MCF 10A (cell line): ENCODE measurements around the gene KATNAL2. TPM values are rescaled to one million over a fixed set of nuclear protein-coding genes. Genes with fewer than 3 reads are reported as not detected.
"Not testable (repeated sequence)": the region's sequence is repeated elsewhere in the genome, so short reads cannot be mapped to it uniquely, and the experiment has no call there.

Experiments used
- BruUV-seq: library from RNA; stranded (reverse); fragments of 400-500 nt; replicated peaks from 2 replicates; lab custom pipeline; 2021; lab: Mats Ljungman, UMichigan
- CTCF ChIA-PET: fragments of 300-600 bp; sonication (Branson Sonifier 250); formaldehyde crosslinking; extraction: SDS; loops from one replicate; lab custom pipeline; 2021; ENCODE audit warnings: antibody characterized with exemption, inconsistent platforms; lab: Yijun Ruan, JAX
- POLR2A ChIA-PET: fragments of 300-600, 350-650 bp; sonication (Branson Sonifier 250); formaldehyde crosslinking; extraction: SDS; loops from one replicate; lab custom pipeline; 2020; ENCODE audit warnings: antibody characterized with exemption, inconsistent platforms; lab: Yijun Ruan, JAX
- DNase-seq: peaks from one replicate; pipeline ENCODE4 v3.0.0-alpha.2; 2018; ENCODE audit not compliant: unreplicated experiment
- H3K27ac Mint-ChIP-seq: one replicate; pipeline ENCODE4 v1.8.0; 2022; ENCODE audit warnings: mild to moderate bottlenecking, low read depth, mixed read lengths; ENCODE audit not compliant: unreplicated experiment
- H3K27me3 Mint-ChIP-seq: one replicate; pipeline ENCODE4 v1.8.0; 2022; ENCODE audit warnings: mixed read lengths; ENCODE audit not compliant: insufficient read depth, unreplicated experiment
- H3K36me3 Mint-ChIP-seq: one replicate; pipeline ENCODE4 v1.8.0; 2022; ENCODE audit warnings: mild to moderate bottlenecking, moderate library complexity, mixed read lengths; ENCODE audit not compliant: insufficient read depth, unreplicated experiment
- H3K4me1 Mint-ChIP-seq: one replicate; pipeline ENCODE4 v1.8.0; 2022; ENCODE audit warnings: mixed read lengths; ENCODE audit not compliant: insufficient read depth, unreplicated experiment
- H3K4me3 Mint-ChIP-seq: one replicate; pipeline ENCODE4 v1.8.0; 2022; ENCODE audit warnings: mild to moderate bottlenecking, moderate library complexity, mixed read lengths; ENCODE audit not compliant: unreplicated experiment
- H3K9me3 Mint-ChIP-seq: one replicate; pipeline ENCODE4 v1.8.0; 2022; ENCODE audit warnings: mixed read lengths; ENCODE audit not compliant: unreplicated experiment
- CTCF ChIP-seq: fragments of 200-600 bp; IDR thresholded peaks from one replicate; pipeline ENCODE4 v1.8.0; 2022; ENCODE audit warnings: antibody characterized with exemption, mild to moderate bottlenecking; ENCODE audit not compliant: unreplicated experiment
- intact Hi-C: fragments of 100-400 bp; cut with micrococcal nuclease; formaldehyde crosslinking; loops from 2 replicates; pipeline ENCODE4 v1.14.1; 2022
- total RNA-seq: library from RNA; stranded (reverse); gene quantifications from 2 replicates; pipeline ENCODE4 v1.2.3, GENCODE V29; 2022

KATNAL2 gene
- total RNA-seq, 1 experiment from 2014 or later, result 2.1 TPM

GRCh38 chr18:46950064-46950656 is 32.8 kb downstream of the KATNAL2 start:
- ChIA-PET POLR2A (interaction anchor here (0.6 kb wide), 1 partner anchor 31 kb away, joined by 4 read pairs; no protein-coding TSS in a partner anchor), CTCF (interaction anchor here (0.7 to 1.9 kb wide), 4 partner anchors 10 to 13 kb away, joined by 3 to 11 read pairs (median 6); no protein-coding TSS in a partner anchor)
- DNase-seq, result peak; percentile 13
- TF ChIP-seq CTCF, result peak; percentile 44
- Mint-ChIP-seq H3K9me3 (no peaks in the 10 kb centered on the region), H3K27ac (no peak overlapping the region), H3K27me3 (no peaks in the 10 kb centered on the region), H3K4me3 (no peak overlapping the region), H3K36me3 (no peaks in the 10 kb centered on the region), H3K4me1 (peaks cover 6% of the 10 kb centered on the region)
- intact Hi-C loops, result no loop called here
- no TSS peak for BruUV-seq

- intact Hi-C loops, result no loop called here
- Mint-ChIP-seq H3K4me1 (peaks cover 6% of the 10 kb centered on the region), H3K36me3 (no peaks in the 10 kb centered on the region), H3K4me3 (no peak overlapping the region), H3K27me3 (no peaks in the 10 kb centered on the region), H3K27ac (no peak overlapping the region), H3K9me3 (no peaks in the 10 kb centered on the region)
- CTCF ChIA-PET, result no interaction called here
- peak; percentile 9 for DNase-seq
- TF ChIP-seq CTCF, result no peak
- no TSS peak for BruUV-seq
- POLR2A ChIA-PET, result no interaction called here
Measured at GRCh38 chr18:46953195-46953594, 35.8 kb downstream of the KATNAL2 start.

GRCh38 chr18:46958209-46958608 is 40.8 kb downstream of the KATNAL2 start:
- ChIA-PET CTCF (no interaction called here), POLR2A (no interaction called here)
- H3K9me3 Mint-ChIP-seq, result peaks cover 11% of the 10 kb centered on the region
- H3K27ac Mint-ChIP-seq, result no peak overlapping the region
- no peak overlapping the region for H3K4me3 Mint-ChIP-seq
- DNase-seq, result no peak
- H3K36me3 Mint-ChIP-seq, result peaks cover 6% of the 10 kb centered on the region
- TF ChIP-seq CTCF, result no peak
- intact Hi-C loops, result no loop called here
- BruUV-seq, result no TSS peak
- H3K4me1 Mint-ChIP-seq, result peaks cover 1% of the 10 kb centered on the region
- no peaks in the 10 kb centered on the region for H3K27me3 Mint-ChIP-seq

- H3K27me3 Mint-ChIP-seq, H3K36me3 Mint-ChIP-seq, DNase-seq, POLR2A ChIA-PET, CTCF ChIA-PET, H3K27ac Mint-ChIP-seq, intact Hi-C loops, BruUV-seq, H3K4me1 Mint-ChIP-seq, H3K4me3 Mint-ChIP-seq: not testable (repeated sequence)
- H3K9me3 Mint-ChIP-seq, result peaks cover 19% of the 10 kb centered on the region
Measured at GRCh38 chr18:46963656-46964578, 46.5 kb downstream of the KATNAL2 start.

- BruUV-seq, CTCF ChIA-PET, H3K36me3 Mint-ChIP-seq, H3K27ac Mint-ChIP-seq, intact Hi-C loops, H3K4me3 Mint-ChIP-seq, H3K4me1 Mint-ChIP-seq, H3K27me3 Mint-ChIP-seq, POLR2A ChIA-PET, DNase-seq: not testable (repeated sequence)
- peaks cover 19% of the 10 kb centered on the region for H3K9me3 Mint-ChIP-seq
Measured at GRCh38 chr18:46964579-46965293, 47.3 kb downstream of the KATNAL2 start.

GRCh38 chr18:46966266-46966665 is 48.9 kb downstream of the KATNAL2 start:
- H3K27ac Mint-ChIP-seq, DNase-seq, intact Hi-C loops, H3K27me3 Mint-ChIP-seq, H3K36me3 Mint-ChIP-seq, POLR2A ChIA-PET, H3K4me3 Mint-ChIP-seq, BruUV-seq, CTCF ChIA-PET, H3K4me1 Mint-ChIP-seq, H3K9me3 Mint-ChIP-seq: not testable (repeated sequence)
